ENCODE measurements around the gene GIGYF1. TPM values are rescaled to one million over a fixed set of nuclear protein-coding genes. Genes with fewer than 3 reads are reported as not detected.
A peak's percentile ranks its signal among the peaks of the same experiment; 100 is the strongest.

Gene GIGYF1
- total RNA-seq, 4 donors from 2014 or later, result 16.4 to 21.1 (median 16.6) TPM

DNA sequence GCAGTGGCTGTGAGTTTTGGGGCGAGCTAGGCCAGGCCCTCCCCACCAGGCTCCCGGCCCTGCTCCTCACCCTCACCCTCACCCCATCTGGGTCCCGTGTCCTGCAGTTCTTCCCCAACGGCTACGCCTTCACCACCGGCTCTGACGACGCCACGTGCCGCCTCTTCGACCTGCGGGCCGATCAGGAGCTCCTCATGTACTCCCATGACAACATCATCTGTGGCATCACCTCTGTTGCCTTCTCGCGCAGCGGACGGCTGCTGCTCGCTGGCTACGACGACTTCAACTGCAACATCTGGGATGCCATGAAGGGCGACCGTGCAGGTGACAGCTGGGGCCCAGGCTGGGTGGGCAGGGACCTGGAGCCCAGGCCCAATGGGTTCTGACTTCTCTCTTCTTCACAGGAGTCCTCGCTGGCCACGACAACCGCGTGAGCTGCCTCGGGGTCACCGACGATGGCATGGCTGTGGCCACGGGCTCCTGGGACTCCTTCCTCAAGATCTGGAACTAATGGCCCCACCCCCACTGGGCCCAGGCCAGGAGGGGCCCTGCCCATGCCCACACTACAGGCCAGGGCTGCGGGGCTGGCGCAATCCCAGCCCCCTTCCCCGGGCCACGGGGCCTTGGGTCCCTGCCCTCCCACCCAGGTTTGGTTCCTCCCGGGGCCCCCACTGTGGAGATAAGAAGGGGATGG lies 15.6 kb downstream of the GIGYF1 start:
- DNase-seq (no peak), ATAC-seq (no peak)
- Histone ChIP-seq H3K36me3 (peaks cover 0 to 52% of the 10 kb centered on the region in 2 donors), H3K27ac (peak overlapping the region in 3 of 4 donors; percentile 52 to 58 (median 52)), H3K4me1 (peaks cover 0 to 8% of the 10 kb centered on the region in 2 donors), H3K27me3 (no peaks in the 10 kb centered on the region), H3K9me3 (no peaks in the 10 kb centered on the region), H3K4me3 (no peak overlapping the region)
- in situ Hi-C loops (cut with MboI; ENCODE audit: low sequenced_read_pairs in 4 of 4) (no loop called here), intact Hi-C loops (cut with DNase I; ENCODE audit: low total_unique reads) (loop anchor here (10.0 kb wide), 2 partner anchors 204 to 576 kb away; partner anchors contain the start of gene TSC22D4)
- TF ChIP-seq, protein P1, sequence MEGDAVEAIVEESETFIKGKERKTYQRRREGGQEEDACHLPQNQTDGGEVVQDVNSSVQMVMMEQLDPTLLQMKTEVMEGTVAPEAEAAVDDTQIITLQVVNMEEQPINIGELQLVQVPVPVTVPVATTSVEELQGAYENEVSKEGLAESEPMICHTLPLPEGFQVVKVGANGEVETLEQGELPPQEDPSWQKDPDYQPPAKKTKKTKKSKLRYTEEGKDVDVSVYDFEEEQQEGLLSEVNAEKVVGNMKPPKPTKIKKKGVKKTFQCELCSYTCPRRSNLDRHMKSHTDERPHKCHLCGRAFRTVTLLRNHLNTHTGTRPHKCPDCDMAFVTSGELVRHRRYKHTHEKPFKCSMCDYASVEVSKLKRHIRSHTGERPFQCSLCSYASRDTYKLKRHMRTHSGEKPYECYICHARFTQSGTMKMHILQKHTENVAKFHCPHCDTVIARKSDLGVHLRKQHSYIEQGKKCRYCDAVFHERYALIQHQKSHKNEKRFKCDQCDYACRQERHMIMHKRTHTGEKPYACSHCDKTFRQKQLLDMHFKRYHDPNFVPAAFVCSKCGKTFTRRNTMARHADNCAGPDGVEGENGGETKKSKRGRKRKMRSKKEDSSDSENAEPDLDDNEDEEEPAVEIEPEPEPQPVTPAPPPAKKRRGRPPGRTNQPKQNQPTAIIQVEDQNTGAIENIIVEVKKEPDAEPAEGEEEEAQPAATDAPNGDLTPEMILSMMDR (IDR thresholded peaks at IDR 0.05 in 4 of 5, conservative IDR thresholded peaks at IDR 0.05 in 1 of 5), result no peak
- no peak for TF ChIP-seq POLR2A (IDR thresholded peaks at IDR 0.05)

DNA sequence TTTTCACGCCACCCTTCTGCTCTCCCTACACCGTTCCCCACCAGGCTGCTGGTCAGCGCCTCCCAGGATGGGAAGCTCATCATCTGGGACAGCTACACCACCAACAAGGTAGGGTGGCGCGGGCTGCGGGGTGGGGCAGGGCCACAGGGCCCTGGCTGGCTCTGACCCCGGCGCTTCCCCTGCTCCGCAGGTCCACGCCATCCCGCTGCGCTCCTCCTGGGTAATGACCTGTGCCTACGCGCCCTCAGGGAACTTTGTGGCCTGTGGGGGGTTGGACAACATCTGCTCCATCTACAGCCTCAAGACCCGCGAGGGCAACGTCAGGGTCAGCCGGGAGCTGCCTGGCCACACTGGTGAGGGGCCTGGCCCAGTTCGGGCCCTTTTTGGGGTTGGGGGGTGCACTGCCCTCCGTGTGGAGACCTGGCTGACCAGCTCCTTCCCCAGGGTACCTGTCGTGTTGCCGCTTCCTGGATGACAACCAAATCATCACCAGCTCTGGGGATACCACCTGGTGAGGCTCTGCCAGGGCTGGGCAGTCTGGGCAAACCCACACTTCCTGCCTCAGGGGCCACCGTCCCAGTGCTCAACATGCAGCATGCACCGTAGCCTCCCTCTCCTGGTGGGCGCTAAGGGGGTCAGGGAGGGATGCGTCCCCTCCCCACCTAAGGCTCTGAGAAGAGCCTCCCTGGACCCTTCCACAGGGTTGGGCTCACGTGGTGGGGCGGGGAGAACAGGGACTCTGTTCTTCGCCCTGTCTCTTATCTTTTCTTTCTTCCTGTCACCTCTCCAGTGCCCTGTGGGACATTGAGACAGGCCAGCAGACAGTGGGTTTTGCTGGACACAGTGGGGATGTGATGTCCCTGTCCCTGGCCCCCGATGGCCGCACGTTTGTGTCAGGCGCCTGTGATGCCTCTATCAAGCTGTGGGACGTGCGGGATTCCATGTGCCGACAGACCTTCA lies 16.5 kb downstream of the GIGYF1 start:
- no peaks in the 10 kb centered on the region for H3K9me3 ChIP-seq
- DNase-seq, result no peak
- intact Hi-C loops (cut with DNase I; ENCODE audit: low total_unique reads) (loop anchor here (10.0 kb wide), 2 partner anchors 203 to 577 kb away; partner anchors contain the start of gene TSC22D4), in situ Hi-C loops (cut with MboI; ENCODE audit: low sequenced_read_pairs in 4 of 4) (no loop called here)
- peaks cover 0 to 43% of the 10 kb centered on the region in 2 donors for H3K36me3 ChIP-seq
- H3K4me1 ChIP-seq, result peaks cover 0 to 8% of the 10 kb centered on the region in 2 donors
- TF ChIP-seq POLR2A (IDR thresholded peaks at IDR 0.05), result no peak
- TF ChIP-seq, protein P1 (IDR thresholded peaks at IDR 0.05 in 4 of 5, conservative IDR thresholded peaks at IDR 0.05 in 1 of 5), result no peak
- no peak overlapping the region for H3K4me3 ChIP-seq
- no peaks in the 10 kb centered on the region for H3K27me3 ChIP-seq
- H3K27ac ChIP-seq, result peak overlapping the region in 1 of 4 donors; percentile 99
- no peak for ATAC-seq

DNA sequence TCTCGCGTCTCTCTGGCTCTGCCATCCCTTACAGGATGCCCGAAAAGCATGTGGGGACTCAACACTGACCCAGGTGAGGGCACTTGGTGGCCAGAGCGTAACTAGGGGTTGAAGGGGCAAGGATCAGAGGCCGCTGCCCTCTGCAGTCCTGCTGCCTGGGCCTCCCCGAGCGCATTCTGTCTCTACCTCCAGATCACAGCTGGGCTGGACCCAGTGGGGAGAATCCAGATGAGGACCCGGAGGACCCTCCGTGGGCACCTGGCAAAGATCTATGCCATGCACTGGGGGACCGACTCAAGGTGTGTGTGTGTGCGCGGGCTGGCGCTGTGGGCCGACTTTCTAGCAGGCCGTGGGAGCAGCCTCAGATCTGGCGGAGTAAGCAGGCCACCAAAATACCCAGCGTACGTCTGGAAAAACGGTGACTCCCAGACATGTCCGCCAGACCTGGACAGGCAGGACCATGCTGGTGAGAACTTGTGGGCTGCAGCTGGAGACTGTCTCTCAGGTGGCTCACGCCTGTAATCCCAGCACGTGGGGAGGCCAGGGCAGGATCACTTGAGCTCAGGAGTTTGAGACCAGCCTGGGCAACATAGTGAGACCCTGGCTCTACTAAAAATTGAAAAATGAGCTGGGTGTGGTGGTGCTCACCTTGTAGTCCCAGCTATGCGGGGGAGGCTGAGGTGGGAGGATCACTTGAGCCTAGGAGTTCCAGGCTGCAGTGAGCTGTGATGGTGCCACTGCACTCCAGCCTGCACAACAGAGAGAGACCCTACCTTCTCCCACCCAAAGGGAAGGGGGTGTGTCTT lies 17.3 kb downstream of the GIGYF1 start:
- no peak for ATAC-seq
- H3K36me3 ChIP-seq, result peaks cover 0 to 35% of the 10 kb centered on the region in 2 donors
- TF ChIP-seq, protein P1 (IDR thresholded peaks at IDR 0.05 in 4 of 5, conservative IDR thresholded peaks at IDR 0.05 in 1 of 5), result no peak
- no peak for TF ChIP-seq POLR2A (IDR thresholded peaks at IDR 0.05)
- H3K4me3 ChIP-seq, result peak overlapping the region; percentile 95 to 100 (median 97)
- peak overlapping the region; percentile 96 to 100 (median 99) for H3K27ac ChIP-seq
- intact Hi-C loops (cut with DNase I; ENCODE audit: low total_unique reads) (loop anchor here (10.0 kb wide), 2 partner anchors 202 to 578 kb away; partner anchors contain the start of gene TSC22D4), in situ Hi-C loops (cut with MboI; ENCODE audit: low sequenced_read_pairs in 4 of 4) (no loop called here)
- peaks cover 0 to 8% of the 10 kb centered on the region in 2 donors for H3K4me1 ChIP-seq
- H3K27me3 ChIP-seq, result no peaks in the 10 kb centered on the region
- no peaks in the 10 kb centered on the region for H3K9me3 ChIP-seq
- no peak for DNase-seq
